Right lung (tissue), 10 donors: ENCODE measurements around the gene SPZ1. TPM values are rescaled to one million over a fixed set of nuclear protein-coding genes. Genes with fewer than 3 reads are reported as not detected.
"Not testable (repeated sequence)": the region's sequence is repeated elsewhere in the genome, so short reads cannot be mapped to it uniquely, and the experiment has no call there.

ENCODE experiments used
- DNase-seq, 2 donors: peaks; one replicate each; pipeline ENCODE4 v3.0.0-alpha.2; 2013
- long read RNA-seq, 8 donors: transcript quantifications; one replicate each; lab custom pipeline, GENCODE V29; 2026
- polyA plus RNA-seq, 5 donors: library from polyadenylated mRNA; unstranded; fragments of 120-200 nt; gene quantifications; one replicate each; pipeline versions ENCODE4 v1.2.1 to v1.2.3, GENCODE V29; 2013; ENCODE audit warnings: inconsistent platforms in 1 of 5, low replicate concordance in 1 of 5; ENCODE audit not compliant: insufficient read length in 5 of 5, insufficient read depth in 1 of 5

Gene SPZ1, protein sequence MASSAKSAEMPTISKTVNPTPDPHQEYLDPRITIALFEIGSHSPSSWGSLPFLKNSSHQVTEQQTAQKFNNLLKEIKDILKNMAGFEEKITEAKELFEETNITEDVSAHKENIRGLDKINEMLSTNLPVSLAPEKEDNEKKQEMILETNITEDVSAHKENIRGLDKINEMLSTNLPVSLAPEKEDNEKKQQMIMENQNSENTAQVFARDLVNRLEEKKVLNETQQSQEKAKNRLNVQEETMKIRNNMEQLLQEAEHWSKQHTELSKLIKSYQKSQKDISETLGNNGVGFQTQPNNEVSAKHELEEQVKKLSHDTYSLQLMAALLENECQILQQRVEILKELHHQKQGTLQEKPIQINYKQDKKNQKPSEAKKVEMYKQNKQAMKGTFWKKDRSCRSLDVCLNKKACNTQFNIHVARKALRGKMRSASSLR
- not detected for polyA plus RNA-seq
- long read RNA-seq, donor 1, result 0 reads
- long read RNA-seq, donor 2, result 0 reads
- long read RNA-seq, donor 3, result 0 reads
- long read RNA-seq, donor 4, result 0 reads
- long read RNA-seq, donor 5, result 0 reads
- long read RNA-seq, donor 6, result 0 reads
- long read RNA-seq, donor 7, result 0 reads
- long read RNA-seq, donor 8, result 0 reads

DNA sequence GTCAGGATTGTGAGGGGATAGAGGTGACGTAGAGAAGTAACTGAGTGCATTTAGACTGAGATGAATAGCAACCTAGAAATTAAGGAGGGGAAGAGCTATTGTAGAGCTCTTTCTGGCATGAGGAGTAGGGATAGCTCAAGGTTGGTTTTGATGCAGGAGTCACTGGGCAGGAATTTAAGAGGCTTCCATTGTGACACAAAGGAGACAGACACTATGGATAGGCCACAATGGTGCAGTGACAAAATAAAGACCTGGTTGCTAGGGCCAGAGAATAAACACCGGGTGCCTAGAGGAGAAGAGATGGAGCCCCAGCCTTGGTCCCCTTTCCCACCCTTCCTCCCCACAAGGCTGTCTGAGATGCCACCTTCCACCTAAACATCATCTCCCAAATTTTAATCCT is at the start of gene SPZ1:
SPZ1 (plus strand) TSS at position 301 of the 400 bp plus-strand sequence. CDS start 214 bp downstream, outside the sequence.
- DNase-seq, result no peak

DNA sequence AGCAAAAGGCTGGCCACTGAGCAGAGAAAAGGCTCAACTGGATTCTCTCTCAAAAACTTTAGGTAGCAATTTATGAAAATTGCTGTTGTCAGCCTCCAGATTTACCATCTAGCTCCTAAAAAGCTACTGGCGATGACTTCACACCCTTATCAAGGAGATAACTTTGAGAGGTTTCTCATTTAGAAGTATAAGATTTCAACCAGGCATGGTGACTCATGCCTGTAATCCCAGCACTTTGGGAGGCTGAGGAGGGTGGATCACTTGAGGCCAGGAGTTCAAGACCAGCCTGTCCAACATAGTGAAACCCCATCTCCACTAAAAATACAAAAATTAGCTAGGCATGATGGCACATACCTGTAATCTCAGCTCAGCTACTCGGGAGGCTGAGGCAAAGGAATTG is 49.3 kb upstream of the SPZ1 start:
- DNase-seq, result not testable (repeated sequence)

DNA sequence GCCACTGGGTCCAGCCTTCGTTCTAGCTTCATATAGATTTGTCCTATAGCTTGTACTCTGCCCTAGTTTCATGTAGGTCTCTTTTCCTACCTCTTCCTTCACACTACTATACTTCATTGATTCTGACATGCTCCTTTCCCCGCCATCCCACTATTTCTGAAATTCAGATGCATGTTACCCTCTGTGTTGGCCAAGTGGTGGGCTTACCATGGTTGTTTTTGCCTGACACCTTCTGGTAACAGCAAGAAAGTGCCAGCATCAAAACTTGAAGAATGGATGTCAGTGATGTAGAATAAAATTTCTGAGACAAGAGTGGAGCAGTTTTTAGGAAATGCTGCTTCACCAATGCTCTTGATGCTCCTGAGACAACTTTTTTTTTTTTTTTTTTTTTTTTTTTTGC is 44.5 kb upstream of the SPZ1 start:
- peak in 1 of 2 donors; percentile 37 for DNase-seq

DNA sequence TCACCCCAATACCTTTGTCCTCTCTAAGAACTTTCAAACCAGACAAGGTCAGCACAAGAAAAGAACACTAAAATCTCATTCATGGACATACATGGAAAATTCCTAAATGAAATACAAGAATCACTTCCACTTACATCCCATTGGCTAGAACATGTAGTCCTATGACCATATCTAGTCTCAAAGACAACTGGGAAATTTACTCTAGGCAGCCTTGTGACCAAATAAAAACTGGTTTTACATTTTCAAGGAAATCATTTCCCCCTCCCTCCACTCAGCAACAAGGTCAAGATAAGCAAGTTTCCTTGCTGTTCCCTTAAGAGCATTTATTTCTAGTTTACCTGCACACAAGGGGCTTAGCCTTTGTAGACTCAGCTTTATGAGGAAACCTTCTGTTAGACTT is 43.6 kb upstream of the SPZ1 start:
- DNase-seq, result no peak

DNA sequence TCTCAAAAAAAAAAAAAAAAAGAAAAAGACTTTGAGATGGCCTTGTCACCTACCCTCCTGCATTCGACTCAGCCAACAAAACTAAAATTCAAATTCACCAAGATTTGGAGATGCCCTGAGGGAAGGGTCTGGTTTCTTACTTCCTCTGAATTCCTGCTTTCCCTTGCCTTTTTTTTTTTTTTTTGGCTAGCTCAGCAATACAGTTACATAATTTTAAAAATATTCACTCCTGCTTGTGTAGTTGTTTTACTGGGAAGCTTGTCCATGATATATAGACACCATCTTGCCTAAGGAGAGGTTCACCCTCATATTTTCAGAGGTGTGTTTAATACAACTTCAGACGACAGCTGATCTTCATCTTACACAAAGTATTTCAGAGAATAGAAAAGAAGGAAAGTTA is 42.6 kb upstream of the SPZ1 start:
- DNase-seq, result peak in 1 of 2 donors; percentile 18

DNA sequence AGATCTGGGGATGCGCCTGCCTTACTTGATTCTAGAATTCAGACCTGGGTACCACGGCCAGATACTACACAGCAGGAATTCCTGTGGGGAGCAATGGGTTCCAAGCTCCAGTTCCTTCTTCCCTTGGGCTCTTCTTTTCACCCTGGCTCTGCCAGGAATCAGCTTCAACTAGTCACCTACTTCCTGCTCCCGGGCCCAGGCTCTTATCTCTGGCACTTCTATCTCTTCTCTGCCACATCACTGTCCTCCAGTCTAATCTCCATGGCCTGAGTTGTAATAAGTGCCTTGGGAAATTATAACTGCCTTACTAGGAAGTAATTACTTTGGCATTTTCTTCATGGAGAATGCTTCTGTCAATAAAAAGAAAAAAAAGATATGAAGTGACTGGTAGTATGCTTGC is 37.7 kb upstream of the SPZ1 start:
- no peak for DNase-seq

DNA sequence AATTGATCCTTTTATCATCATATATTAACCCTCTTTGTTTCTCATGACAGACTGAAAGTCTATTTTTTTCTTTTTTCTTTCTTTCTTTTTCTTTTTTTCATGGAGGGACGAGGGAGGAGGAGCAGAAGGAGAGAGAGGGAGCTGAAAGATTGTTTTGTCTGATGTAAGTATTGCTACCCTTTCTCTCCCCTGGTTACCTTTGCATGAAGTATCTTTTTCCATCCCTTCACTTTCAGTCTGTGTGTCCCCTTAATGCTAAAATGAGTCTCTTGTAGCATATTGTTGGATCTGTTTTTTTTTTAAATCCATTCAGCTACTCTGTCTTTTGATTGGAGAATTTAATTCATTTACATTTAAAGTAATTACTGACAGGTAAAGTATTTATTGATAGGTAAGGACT is 36.4 kb upstream of the SPZ1 start:
- DNase-seq, result no peak

DNA sequence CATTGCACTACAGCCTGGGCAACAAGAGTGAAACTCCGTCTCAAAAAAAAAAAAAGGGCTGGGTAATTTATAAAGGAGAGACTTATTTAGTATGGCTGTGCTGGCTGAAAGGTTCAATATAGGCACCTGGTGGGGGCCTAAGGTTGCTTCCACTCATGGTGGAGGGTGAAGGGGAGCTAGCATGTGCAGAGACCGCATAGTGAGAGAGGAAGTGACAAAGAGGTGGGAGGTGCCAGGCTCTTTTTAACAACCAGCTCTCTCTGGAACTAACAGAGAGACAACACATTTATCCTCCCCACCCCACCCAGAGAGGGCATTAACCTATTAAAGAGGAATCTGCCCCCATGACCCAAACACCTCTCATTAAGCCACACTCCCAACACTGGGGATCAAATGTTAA is 35.1 kb upstream of the SPZ1 start:
- DNase-seq, result no peak

DNA sequence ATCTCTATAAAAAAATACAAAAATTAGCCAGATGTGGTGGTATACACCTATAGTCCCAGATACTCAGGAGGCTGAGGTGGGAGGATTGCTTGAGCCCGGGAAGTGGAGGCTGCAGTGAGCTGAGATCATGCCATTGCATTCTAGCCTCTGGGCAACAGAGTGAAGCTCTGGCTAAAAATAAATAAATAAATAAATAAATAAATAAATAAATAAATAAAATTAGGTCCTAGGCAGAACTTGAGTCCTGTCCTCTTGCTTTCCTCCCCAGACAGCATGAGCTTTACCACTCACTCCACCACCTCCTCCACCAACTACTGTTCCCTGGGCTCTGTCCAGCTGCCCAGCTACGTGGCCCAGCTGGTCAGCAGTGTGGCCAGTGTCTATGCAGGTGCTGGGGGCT is 31.6 kb upstream of the SPZ1 start:
- no peak for DNase-seq

DNA sequence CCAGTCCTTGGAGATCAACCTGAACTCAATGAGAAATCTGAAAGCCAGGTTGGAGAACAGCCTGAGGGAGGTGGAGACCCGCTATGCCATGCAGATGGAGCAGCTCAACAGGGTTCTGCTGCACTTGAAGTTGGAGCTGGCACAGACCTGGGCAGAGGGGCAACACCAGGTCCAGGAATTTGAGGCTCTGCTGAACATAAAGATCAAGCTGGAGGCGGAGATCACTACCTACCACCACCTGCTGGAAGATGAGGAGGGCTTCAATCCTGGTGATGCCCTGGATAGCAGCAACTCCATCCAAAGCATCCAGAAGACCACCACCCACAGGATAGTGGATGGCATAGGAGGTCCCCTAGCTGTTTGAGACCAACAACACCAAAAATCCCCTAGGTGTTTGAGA is 30.5 kb upstream of the SPZ1 start:
- DNase-seq, result no peak

DNA sequence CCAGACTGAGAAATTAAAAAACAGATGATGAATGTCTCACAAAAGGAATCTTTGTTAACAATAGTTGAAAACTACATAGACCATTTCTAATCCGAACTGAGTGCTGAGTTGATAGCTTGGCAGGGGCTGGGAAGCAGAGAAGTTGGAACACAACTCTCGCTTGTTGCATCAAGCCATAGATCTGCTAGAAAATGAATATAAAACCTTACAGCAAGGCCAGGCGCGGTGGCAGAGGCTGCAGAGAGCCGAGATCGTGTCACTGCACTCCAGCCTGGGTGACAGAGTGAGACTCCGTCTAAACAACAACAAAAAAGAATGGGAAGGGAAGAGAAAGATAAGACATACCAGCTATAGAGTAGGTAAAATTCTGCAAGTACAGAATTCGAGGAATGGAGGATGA is 28.0 kb upstream of the SPZ1 start:
- DNase-seq, result no peak

DNA sequence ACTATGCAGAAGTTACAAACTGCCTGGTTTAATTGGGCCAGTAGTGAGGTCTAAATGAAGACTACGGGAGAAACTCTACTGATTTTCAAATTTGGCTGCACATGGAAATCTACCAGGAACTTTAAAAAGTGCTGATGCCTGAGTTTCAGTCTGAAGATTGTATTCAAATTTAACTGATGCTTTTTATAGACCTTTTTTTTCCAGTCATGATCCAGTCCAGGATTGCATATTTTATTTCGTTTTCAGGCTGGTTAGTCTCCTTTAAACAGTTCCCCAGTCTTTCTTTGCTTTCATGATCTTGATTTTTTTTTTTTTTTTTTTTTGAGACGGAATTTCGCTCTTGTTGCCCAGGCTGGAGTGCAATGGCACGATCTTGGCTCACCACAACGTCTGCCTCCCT is 23.7 kb upstream of the SPZ1 start:
- no peak for DNase-seq

DNA sequence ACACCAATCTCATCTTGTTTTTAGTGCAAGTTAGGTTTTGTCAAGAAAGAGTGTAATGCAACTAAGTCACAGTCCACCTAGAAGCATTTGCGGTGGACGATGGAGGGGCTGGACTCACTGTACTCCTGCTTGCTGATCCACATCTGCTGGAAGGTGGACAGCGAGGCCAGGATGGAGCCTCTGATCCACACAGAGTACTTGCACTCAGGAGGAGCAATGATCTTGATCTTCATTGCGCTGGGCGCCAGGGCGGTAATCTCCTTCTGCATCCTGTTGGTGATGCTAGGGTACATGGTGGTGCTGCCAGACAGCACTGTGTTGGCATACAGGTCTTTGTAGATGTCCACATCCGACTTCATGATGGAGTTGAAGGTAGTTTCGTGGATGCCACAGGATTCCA is 20.2 kb upstream of the SPZ1 start:
- no peak for DNase-seq

DNA sequence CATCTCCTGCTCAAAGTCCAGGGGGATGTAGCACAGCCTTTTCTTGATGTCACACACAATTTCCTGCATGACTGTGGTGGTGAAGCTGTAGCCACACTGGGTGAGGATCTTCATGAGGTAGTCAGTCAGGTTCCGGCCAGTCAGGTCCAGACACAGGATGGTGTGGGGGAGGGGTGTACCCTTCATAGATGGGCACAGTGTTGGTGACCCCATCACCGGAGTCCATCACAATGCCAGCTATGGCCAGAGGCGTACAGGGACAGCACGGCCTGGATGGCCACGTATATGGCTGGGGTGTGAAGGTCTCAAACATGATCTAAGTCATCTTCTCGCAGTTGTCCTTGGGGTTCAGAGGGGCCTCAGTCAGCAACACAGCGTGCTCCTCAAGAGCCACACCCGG is 19.7 kb upstream of the SPZ1 start:
- no peak for DNase-seq

DNA sequence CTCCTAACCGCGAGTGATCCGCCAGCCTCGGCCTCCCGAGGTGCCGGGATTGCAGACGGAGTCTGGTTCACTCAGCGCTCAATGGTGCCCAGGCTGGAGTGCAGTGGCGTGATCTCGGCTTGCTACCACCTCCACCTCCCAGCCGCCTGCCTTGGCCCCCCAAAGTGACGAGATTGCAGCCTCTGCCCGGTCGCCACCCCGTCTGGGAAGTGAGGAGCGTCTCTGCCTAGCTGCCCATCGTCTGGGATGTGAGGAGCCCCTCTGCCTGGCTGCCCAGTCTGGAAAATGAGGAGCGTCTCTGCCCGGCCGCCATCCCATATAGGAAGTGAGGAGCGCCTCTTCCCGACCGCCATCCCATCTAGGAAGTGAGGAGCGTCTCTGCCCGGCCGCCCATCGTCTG is 19.0 kb upstream of the SPZ1 start:
- DNase-seq, result not testable (repeated sequence)

DNA sequence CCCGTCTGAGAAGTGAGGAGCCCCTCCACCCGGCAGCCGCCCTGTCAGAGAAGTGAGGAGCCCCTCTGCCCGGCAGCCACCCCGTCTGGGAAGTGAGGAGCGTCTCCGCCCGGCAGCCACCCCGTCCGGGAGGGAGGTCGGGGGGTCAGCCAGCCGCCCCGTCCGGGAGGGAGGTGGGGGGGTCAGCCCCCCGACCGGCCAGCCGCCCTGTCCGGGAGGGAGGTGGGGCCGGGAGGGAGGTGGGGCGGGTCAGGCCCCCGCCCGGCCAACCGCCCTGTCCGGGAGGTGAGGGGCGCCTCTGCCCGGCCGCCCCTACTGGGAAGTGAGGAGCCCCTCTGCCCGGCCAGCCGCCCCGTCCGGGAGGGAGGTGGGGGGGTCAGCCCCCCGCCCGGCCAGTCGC is 18.5 kb upstream of the SPZ1 start:
- DNase-seq, result not testable (repeated sequence)

DNA sequence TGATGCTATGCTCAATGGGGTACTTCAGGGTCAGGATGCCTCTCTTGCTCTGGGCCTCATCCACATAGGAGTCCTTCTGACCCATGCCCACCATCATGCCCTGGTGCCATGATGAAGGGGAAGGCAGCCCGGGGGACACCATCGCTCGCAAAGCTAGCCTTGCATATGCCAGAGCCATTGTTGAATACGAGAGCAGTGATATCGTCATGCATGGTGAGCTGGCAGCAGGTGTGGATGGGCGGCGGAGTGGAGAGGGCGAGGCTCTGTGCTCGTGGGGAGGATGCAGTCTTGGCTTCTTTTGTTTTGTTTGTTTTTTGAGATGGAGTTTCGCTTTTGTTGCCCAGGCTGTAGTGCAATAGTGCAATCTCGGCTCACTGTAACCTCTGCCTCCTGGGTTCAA is 17.2 kb upstream of the SPZ1 start:
- DNase-seq, result no peak

DNA sequence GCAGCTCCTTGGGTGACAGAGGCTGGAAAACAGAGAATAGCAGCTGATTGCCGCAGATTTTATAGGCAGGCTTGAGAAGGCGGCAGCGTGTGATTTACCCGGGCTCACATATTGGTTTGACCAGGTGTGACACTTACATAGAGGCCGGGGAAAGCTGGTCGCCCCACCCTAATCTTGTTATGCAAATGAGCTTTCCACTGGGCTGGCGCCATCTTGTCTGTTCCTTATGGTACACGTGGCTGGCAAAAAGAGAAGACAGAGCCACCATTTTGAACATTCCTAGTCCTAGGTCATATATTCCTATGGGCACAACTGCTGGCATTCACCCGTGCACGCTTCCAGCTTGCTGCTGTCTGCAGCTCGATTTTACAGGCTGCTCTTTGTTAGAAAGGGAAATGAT is 11.3 kb upstream of the SPZ1 start:
- DNase-seq, result no peak

DNA sequence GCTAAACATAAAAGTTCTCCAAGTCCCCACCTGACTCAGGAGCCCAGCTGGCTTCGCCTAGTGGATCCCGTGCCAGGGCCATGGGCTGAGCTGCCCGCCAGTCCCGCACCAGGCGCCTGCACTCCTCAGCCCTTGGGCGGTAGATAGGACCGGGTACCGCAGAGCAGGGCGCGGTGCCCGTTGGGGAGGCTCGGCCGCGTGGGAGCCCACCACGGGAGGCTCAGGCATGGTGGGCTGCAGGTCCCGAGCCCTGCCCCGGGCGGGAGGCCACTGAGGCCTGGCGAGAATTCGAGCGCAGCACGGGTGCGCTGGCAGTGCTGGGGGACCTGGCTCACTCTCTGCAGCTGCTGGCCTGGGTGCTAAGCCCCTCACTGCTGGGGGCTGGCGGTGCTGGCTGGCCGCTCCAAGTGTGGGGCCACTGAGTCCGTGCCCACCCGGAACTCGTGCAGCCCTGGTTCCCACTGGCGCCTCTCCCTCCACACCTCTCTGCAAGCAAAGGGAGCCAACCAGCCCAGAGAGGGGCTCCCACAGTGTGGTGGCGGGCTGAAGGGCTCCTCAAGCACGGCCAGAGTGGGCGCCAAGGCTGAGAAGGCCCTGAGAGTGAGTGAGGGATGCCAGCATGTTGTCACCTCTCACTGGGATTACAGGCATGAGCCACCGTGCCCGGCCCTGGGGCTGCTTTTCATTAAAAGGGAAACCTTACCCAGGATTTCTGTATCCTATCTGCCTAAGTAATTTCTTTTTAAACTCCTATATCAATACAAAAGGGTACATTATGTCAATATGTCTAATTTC is 9.7 kb upstream of the SPZ1 start:
- no peak for DNase-seq

DNA sequence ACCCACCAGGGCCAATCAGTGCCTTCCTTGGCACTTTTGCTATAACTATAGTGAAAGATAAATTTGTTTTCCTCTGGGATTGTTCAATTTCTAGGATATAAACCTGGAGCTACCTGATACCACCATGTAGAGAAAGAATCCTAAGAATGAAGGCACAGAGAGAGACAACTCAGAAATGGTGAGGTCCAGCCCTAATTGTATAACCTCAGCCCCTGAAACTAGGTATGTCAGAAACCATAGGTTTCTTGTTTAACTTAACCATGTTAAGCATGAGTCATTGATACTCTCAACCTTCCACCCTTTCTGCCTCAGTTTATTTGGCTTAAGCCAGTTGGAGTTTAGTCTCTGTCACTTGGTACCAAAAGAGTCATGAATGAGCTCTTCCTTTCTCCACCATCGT is 4.6 kb upstream of the SPZ1 start:
- no peak for DNase-seq

DNA sequence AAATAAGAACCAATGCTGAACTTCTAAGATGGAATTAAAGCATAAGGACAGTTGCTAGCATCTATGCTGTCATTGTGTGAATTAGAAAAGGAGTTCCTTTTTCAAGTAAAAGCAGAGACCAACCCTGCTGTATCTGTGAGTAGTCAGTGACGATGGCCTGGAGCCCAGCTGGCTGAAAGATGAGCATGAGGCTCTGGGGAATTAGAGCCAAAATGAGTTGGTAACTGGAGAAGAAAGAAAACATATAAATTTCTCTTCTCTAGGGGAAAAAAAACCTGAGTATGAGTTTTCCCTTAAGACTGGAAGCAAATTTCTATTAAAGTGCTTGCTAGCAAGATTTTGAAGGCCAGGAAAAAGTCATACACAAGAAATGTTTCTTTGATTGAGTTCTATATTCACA is 1.6 kb upstream of the SPZ1 start:
- peak; percentile 17 to 36 for DNase-seq

DNA sequence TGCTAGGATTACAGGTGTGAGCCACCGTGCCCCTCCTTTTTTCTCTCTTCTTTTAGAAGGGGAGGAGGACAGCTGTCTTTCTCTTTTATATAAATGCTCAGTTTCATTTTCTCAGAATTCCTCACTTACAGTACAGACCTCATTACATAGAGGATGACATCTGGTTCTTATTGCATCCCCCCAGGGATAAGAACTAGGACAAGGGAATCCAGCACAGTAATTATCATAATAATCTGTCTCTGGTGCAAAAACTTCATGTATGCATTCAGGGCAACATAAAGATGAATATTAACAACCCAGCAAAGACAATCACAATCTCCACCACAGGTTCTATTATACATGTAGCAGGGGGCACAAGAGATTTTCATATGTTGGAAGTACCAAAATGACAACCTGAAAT is 5.1 kb downstream of the SPZ1 start:
- no peak for DNase-seq

DNA sequence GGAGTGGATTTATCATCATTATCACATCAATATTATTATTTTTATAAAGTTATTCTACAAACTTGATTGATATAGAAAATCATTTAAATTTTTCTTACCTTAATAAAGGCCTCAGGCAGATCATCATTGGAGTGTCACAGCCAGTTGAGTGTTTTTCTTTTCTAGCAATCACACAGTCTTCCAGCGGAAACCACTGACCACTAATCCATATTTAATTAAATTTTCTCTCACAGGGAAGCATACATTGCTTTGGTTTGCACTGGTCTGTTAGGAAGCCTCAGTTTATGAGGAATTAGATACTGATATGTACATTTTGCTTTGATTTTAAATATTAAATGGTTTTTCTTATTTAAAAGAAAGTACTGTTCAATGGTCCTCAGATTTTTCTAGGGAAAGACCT is 6.7 kb downstream of the SPZ1 start:
- DNase-seq, result no peak
